Measurements from ENCODE around the gene RXRB.

GRCh38 chr6:33185190-33185589, 15.3 kb downstream of the RXRB start:
- no peak for TF ChIP-seq POLR2A (IDR thresholded peaks at IDR 0.05; ENCODE audit: low read length)
- TF ChIP-seq GATA1 (IDR thresholded peaks at IDR 0.05; ENCODE audit: low read depth, low read length): no peak
